T-cell (primary cell): ENCODE data around the gene ADAM12. TPM values are rescaled to one million over a fixed set of nuclear protein-coding genes. Genes with fewer than 3 reads are reported as not detected.

ENCODE experiments used
- ATAC-seq, 4 experiments: fragments of 200-7000 bp in 3 of 4; fragments of 150-1000 bp in 1 of 4; cut with Tn5 transposase; replicated peaks in 1 of 4; 1 replicate in 3 of 4; 2 replicates in 1 of 4; pipeline ENCODE4 v1.10.0; 2021; ENCODE audit warnings: moderate library complexity in 3 of 4, mild to moderate bottlenecking in 2 of 4, moderate number of reproducible peaks in 1 of 4
- CTCF ChIA-PET, 2 donors: fragments of 300-600 bp; sonication (Branson Sonifier 250); formaldehyde crosslinking; loops; one replicate each; lab custom pipeline; 2022; ENCODE audit warnings: antibody characterized with exemption in 2 of 2; lab: Charles Lee
- POLR2A ChIA-PET, 2 donors: fragments of 300-600 bp; sonication (Branson Sonifier 250); formaldehyde crosslinking; loops; one replicate each; lab custom pipeline; 2022; ENCODE audit warnings: antibody characterized with exemption in 2 of 2; lab: Charles Lee
- DNase-seq, 35 experiments: peaks; one replicate each; pipeline versions ENCODE4 v3.0.0 to v3.0.0-alpha.2; 2013 to 2023
- H3K27ac ChIP-seq: one replicate; pipeline ENCODE4 v1.5.1; 2013; ENCODE audit warnings: low read length
- H3K27me3 ChIP-seq, 2 experiments: replicated peaks in 1 of 2; 1 replicate in 1 of 2; 2 replicates in 1 of 2; pipeline versions ENCODE4 v1.6.1 to v1.7.0; 2013; ENCODE audit warnings: low read length in 1 of 2, mixed read lengths in 1 of 2; ENCODE audit not compliant: control insufficient read depth in 2 of 2, insufficient read depth in 2 of 2; ENCODE audit errors: extremely low read depth in 1 of 2
- H3K36me3 ChIP-seq, 2 donors: 1 replicate in 1 of 2; 2 replicates in 1 of 2; pipeline versions ENCODE4 v1.6.1 to v1.7.0; 2013; ENCODE audit warnings: low read length in 1 of 2; ENCODE audit not compliant: control insufficient read depth in 2 of 2, insufficient read depth in 1 of 2; ENCODE audit errors: extremely low read depth in 1 of 2
- H3K4me1 ChIP-seq, 2 experiments: 1 replicate in 1 of 2; 2 replicates in 1 of 2; pipeline versions ENCODE4 v1.6.1 to v1.7.0; 2013; ENCODE audit warnings: low read length in 2 of 2, mixed read lengths in 1 of 2; ENCODE audit not compliant: insufficient read depth in 2 of 2, control insufficient read depth in 1 of 2; ENCODE audit errors: extremely low read depth in 1 of 2
- H3K4me3 ChIP-seq, 2 donors: 1 replicate in 1 of 2; 2 replicates in 1 of 2; pipeline versions ENCODE4 v1.5.1 to v1.7.0; 2013; ENCODE audit warnings: mild to moderate bottlenecking in 2 of 2, low read length in 1 of 2, moderate library complexity in 1 of 2; ENCODE audit not compliant: control insufficient read depth in 1 of 2; ENCODE audit errors: extremely low read depth in 1 of 2
- H3K9me3 ChIP-seq: 2 replicates; pipeline ENCODE4 v1.7.0; 2013
- H3K27ac Mint-ChIP-seq, 2 donors: one replicate each; pipeline ENCODE4 v1.8.0; 2020 to 2021; ENCODE audit warnings: mild to moderate bottlenecking in 2 of 2, mixed read lengths in 2 of 2
- H3K27me3 Mint-ChIP-seq, 2 donors: one replicate each; pipeline ENCODE4 v1.8.0; 2021 to 2022; ENCODE audit warnings: mixed read lengths in 2 of 2
- H3K36me3 Mint-ChIP-seq: one replicate; pipeline ENCODE4 v1.8.0; 2021; ENCODE audit warnings: mixed read lengths
- H3K4me1 Mint-ChIP-seq, 3 donors: one replicate each; pipeline ENCODE4 v1.8.0; 2020 to 2022; ENCODE audit warnings: mixed read lengths in 3 of 3, mild to moderate bottlenecking in 1 of 3
- H3K4me3 Mint-ChIP-seq, 3 donors: one replicate each; pipeline ENCODE4 v1.8.0; 2020 to 2022; ENCODE audit warnings: mild to moderate bottlenecking in 3 of 3, mixed read lengths in 3 of 3, moderate library complexity in 3 of 3
- H3K9me3 Mint-ChIP-seq, 3 donors: one replicate each; pipeline ENCODE4 v1.8.0; 2020 to 2022; ENCODE audit warnings: mixed read lengths in 3 of 3
- WGBS: methylation state at CpG from one replicate; pipeline ENCODE4 v1.1.5; 2013; ENCODE audit warnings: missing lambda C conversion rate; ENCODE audit not compliant: insufficient coverage; 5-methylcytosine and 5-hydroxymethylcytosine counted together
- total RNA-seq, 35 experiments: library from RNA in 6 of 35; stranded (reverse) in 6 of 35; fragments of 120-200 nt in 1 of 35; gene quantifications; one replicate each; pipeline versions ENCODE4 v1.2.1 to v1.2.4 and lab custom pipeline; 2013 to 2026

ADAM12 gene
- total RNA-seq, 5 donors from 2014 or later (not counting 1 experiment from before 2014, with no cell fraction given), result 0.35 to 5.7 (median 1.2) TPM

GRCh38 chr10:126109893-126110292, 278.4 kb downstream of the ADAM12 start:
- 67% methylated on average over 2 of the region's 5 CpGs for WGBS
- H3K4me3 Mint-ChIP-seq, result no peak overlapping the region
- H3K27me3 ChIP-seq, result peaks cover 0 to 6% of the 10 kb centered on the region in 2 experiments
- no peaks in the 10 kb centered on the region for H3K36me3 ChIP-seq
- H3K9me3 ChIP-seq, result no peaks in the 10 kb centered on the region
- H3K36me3 Mint-ChIP-seq, result no peaks in the 10 kb centered on the region
- peaks cover 0 to 10% (median 0%) of the 10 kb centered on the region in 3 donors for H3K9me3 Mint-ChIP-seq
- H3K27ac ChIP-seq, result no peak overlapping the region
- no peaks in the 10 kb centered on the region for H3K4me1 ChIP-seq
- ATAC-seq (no peak), DNase-seq (no peak)
- CTCF ChIA-PET, result no interaction called here
- H3K4me1 Mint-ChIP-seq, result no peaks in the 10 kb centered on the region
- no peak overlapping the region for H3K4me3 ChIP-seq
- H3K27ac Mint-ChIP-seq, result no peak overlapping the region
- peaks cover 11 to 20% of the 10 kb centered on the region in 2 donors for H3K27me3 Mint-ChIP-seq
- POLR2A ChIA-PET, result no interaction called here

- Mint-ChIP-seq H3K4me1 (no peaks in the 10 kb centered on the region), H3K36me3 (no peaks in the 10 kb centered on the region), H3K27me3 (peaks cover 11 to 17% of the 10 kb centered on the region in 2 donors), H3K4me3 (no peak overlapping the region), H3K27ac (no peak overlapping the region), H3K9me3 (peaks cover 0 to 6% (median 0%) of the 10 kb centered on the region in 3 donors)
- DNase-seq (no peak), ATAC-seq (no peak)
- Histone ChIP-seq H3K4me3 (no peak overlapping the region), H3K27me3 (peaks cover 0 to 6% of the 10 kb centered on the region in 2 experiments), H3K9me3 (no peaks in the 10 kb centered on the region), H3K27ac (no peak overlapping the region), H3K4me1 (no peaks in the 10 kb centered on the region), H3K36me3 (no peaks in the 10 kb centered on the region)
- POLR2A ChIA-PET, result no interaction called here
- CTCF ChIA-PET, result interaction anchor here (0.6 kb wide), 2 partner anchors 22 to 43 kb away, joined by 7 read pairs; no protein-coding TSS in a partner anchor
- no CpG with 5 or more reads among the region's 4 CpGs for WGBS
Observed at GRCh38 chr10:126108693-126109092, 279.6 kb downstream of the ADAM12 start.

- CTCF ChIA-PET, result no interaction called here
- DNase-seq (no peak), ATAC-seq (no peak)
- no peak overlapping the region for H3K27ac ChIP-seq
- no peaks in the 10 kb centered on the region for H3K4me1 ChIP-seq
- peaks cover 3 to 8% of the 10 kb centered on the region in 2 donors for H3K27me3 Mint-ChIP-seq
- H3K9me3 Mint-ChIP-seq, result no peaks in the 10 kb centered on the region
- H3K4me1 Mint-ChIP-seq, result no peaks in the 10 kb centered on the region
- no peak overlapping the region for H3K27ac Mint-ChIP-seq
- no peak overlapping the region for H3K4me3 Mint-ChIP-seq
- WGBS, result 57% methylated on average over 6 of the region's 8 CpGs
- H3K36me3 Mint-ChIP-seq, result no peaks in the 10 kb centered on the region
- H3K36me3 ChIP-seq, result no peaks in the 10 kb centered on the region
- H3K9me3 ChIP-seq, result no peaks in the 10 kb centered on the region
- H3K27me3 ChIP-seq, result peaks cover 0 to 2% of the 10 kb centered on the region in 2 experiments
- POLR2A ChIA-PET, result no interaction called here
- H3K4me3 ChIP-seq, result no peak overlapping the region
Observed at GRCh38 chr10:126104767-126105166, 283.5 kb downstream of the ADAM12 start.

- Mint-ChIP-seq H3K27ac (no peak overlapping the region), H3K27me3 (peaks cover 3% of the 10 kb centered on the region in 2 donors), H3K4me3 (no peak overlapping the region), H3K9me3 (no peaks in the 10 kb centered on the region), H3K36me3 (no peaks in the 10 kb centered on the region), H3K4me1 (no peaks in the 10 kb centered on the region)
- no peaks in the 10 kb centered on the region for H3K36me3 ChIP-seq
- CTCF ChIA-PET, result no interaction called here
- H3K4me3 ChIP-seq, result no peak overlapping the region
- no peaks in the 10 kb centered on the region for H3K9me3 ChIP-seq
- no peaks in the 10 kb centered on the region for H3K4me1 ChIP-seq
- POLR2A ChIA-PET, result no interaction called here
- H3K27me3 ChIP-seq, result no peaks in the 10 kb centered on the region
- H3K27ac ChIP-seq, result no peak overlapping the region
- DNase-seq, result no peak
- WGBS, result 100% methylated on average over 3 of the region's 9 CpGs
- no peak for ATAC-seq
Observed at GRCh38 chr10:126102636-126103035, 285.6 kb downstream of the ADAM12 start.

DNA sequence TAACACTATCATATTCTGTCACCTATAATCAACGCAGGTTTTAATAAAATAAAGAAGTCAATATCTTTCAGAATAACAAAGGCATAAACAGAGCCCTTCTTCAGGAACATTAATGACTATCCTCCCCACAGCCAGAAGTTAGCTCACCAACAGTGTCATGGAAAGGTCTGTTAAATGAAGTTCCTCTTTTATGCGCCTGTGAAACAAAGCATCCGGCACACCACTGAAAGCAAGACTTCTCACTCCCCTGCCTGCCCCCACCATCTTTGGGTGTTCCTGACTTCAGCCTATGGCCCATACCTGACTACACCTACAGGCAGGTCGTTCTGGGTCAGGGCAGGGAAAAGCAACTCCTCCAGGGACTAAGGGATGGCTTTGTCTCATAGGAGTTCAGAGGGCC, 286.5 kb downstream of the ADAM12 start:
- H3K27me3 Mint-ChIP-seq, result peaks cover under 1 to 3% of the 10 kb centered on the region in 2 donors
- CTCF ChIA-PET, result interaction anchor here in 1 of 2 donors (0.5 kb wide), 1 partner anchor 12 kb away, joined by 3 read pairs; no protein-coding TSS in a partner anchor
- no peaks in the 10 kb centered on the region for H3K36me3 Mint-ChIP-seq
- ATAC-seq (no peak), DNase-seq (no peak)
- no peaks in the 10 kb centered on the region for H3K4me1 Mint-ChIP-seq
- no peaks in the 10 kb centered on the region for H3K9me3 Mint-ChIP-seq
- Histone ChIP-seq H3K36me3 (no peaks in the 10 kb centered on the region), H3K9me3 (no peaks in the 10 kb centered on the region), H3K4me1 (no peaks in the 10 kb centered on the region), H3K27ac (no peak overlapping the region), H3K27me3 (no peaks in the 10 kb centered on the region), H3K4me3 (no peak overlapping the region)
- no peak overlapping the region for H3K4me3 Mint-ChIP-seq
- H3K27ac Mint-ChIP-seq, result no peak overlapping the region
- POLR2A ChIA-PET, result no interaction called here
- 20% methylated on average over 2 of the region's 4 CpGs for WGBS

- ATAC-seq (no peak), DNase-seq (no peak)
- Histone ChIP-seq H3K4me1 (no peaks in the 10 kb centered on the region), H3K9me3 (no peaks in the 10 kb centered on the region), H3K4me3 (no peak overlapping the region), H3K27me3 (no peaks in the 10 kb centered on the region), H3K36me3 (no peaks in the 10 kb centered on the region), H3K27ac (no peak overlapping the region)
- H3K27ac Mint-ChIP-seq, result no peak overlapping the region
- ChIA-PET POLR2A (interaction anchor here in 1 of 2 donors (0.6 kb wide), 1 partner anchor 39 kb away, joined by 3 read pairs; no protein-coding TSS in a partner anchor), CTCF (no interaction called here)
- WGBS, result 60% methylated on average over 1 of the region's 1 CpG
- no peaks in the 10 kb centered on the region for H3K4me1 Mint-ChIP-seq
- no peaks in the 10 kb centered on the region for H3K36me3 Mint-ChIP-seq
- no peak overlapping the region for H3K4me3 Mint-ChIP-seq
- H3K27me3 Mint-ChIP-seq, result peaks cover 0 to 3% of the 10 kb centered on the region in 2 donors
- no peaks in the 10 kb centered on the region for H3K9me3 Mint-ChIP-seq
Observed at GRCh38 chr10:126101325-126101724, 287.0 kb downstream of the ADAM12 start.
